GM19324 (cell line): ENCODE results near the gene PINK1.
A peak's percentile ranks its signal among the peaks of the same experiment; 100 is the strongest.

Experiments used
- ATAC-seq: cut with Tn5 transposase; IDR thresholded peaks from one replicate; pipeline ENCODE4 v1.9.1; 2021; ENCODE audit warnings: mild to moderate bottlenecking, moderate library complexity; ENCODE audit not compliant: unreplicated experiment, low FRiP score

The PINK1 gene

DNA sequence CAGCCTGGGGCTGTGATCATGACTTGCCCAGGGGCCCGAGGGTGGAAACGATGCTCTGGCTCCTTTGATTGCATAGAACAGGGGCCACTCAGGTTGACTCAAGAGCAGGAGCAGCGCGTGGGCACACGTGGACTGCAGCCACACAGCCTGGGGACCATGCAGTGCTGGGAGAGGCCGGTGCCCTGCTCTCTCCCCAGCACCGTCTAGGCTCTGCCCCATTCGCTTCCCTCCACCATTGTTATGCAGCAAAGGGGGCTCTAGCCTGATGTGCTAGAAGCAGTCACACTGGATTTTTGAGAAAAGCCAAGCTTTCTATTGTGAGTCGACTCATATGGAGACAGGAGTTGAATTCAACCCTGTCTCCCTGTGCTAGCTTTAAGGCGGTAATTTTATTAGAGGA is 8.7 kb downstream of the PINK1 start:
- ATAC-seq = no peak

DNA sequence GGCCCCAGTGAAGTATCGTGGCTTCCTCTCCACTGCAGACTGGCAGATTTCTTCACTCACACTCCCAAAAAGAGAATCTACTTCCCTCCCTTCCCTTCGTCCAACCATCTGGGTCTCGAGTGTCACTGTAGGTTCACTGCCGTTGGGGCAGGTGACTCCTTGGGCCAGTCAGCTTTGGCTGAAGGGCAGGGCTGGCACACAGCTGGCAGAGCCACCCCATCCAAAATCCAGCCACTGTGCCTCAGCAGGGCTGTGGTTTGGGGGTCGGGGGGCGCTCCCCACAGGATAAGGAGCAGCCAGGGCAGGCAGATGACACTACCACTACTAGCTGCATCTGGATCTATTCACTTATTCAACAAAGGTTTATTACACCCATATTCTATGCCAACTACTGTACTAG is 9.8 kb downstream of the PINK1 start:
- no peak for ATAC-seq

DNA sequence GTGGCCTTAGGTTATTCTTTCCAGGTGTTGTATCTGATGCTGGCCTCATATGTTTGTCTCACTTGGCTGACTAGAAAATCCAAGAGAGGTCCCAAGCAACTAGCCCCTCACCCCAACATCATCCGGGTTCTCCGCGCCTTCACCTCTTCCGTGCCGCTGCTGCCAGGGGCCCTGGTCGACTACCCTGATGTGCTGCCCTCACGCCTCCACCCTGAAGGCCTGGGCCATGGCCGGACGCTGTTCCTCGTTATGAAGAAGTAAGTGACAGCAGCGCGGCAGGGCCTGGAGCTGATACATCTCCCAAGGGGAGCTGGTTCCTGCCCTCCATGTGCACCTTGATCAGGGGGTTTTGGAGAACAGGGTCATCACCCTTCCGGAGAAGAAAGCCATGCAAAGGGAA is 11.2 kb downstream of the PINK1 start:
- ATAC-seq = no peak

DNA sequence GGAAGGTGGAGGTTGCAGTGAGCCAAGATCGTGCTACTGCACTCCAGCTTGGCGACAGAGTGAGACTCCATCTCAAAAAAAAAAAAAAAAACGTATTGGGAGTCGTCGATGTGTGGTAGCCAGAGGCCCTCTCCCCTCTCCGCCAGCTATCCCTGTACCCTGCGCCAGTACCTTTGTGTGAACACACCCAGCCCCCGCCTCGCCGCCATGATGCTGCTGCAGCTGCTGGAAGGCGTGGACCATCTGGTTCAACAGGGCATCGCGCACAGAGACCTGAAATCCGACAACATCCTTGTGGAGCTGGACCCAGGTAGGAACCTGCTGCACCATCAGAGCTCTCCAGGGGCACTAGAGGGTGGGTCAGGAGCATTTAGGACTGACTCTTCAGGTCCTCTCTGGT is 12.2 kb downstream of the PINK1 start:
- no peak for ATAC-seq

DNA sequence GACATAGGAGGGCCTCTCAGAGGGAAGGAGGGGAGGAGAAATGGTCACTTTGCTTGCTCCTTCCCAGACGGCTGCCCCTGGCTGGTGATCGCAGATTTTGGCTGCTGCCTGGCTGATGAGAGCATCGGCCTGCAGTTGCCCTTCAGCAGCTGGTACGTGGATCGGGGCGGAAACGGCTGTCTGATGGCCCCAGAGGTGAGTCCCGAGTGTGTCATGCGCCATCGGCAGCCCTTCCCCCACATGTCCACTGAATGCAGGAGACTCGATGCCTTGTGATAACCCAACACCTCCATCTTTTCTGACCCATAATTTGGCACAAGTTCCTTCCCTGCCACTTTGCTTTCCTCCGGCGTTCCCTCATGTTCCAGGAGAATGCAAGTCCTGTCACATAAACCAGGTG is 15.2 kb downstream of the PINK1 start:
- ATAC-seq = no peak

DNA sequence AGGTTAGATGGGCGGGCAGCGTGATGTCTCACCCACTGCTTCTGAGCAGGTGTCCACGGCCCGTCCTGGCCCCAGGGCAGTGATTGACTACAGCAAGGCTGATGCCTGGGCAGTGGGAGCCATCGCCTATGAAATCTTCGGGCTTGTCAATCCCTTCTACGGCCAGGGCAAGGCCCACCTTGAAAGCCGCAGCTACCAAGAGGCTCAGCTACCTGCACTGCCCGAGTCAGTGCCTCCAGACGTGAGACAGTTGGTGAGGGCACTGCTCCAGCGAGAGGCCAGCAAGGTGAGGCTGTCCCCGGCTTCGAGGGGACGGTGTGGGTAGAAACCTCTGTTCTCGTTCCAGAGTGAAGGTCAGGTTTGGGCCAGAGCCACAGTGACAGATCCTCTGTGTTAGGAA is 15.7 kb downstream of the PINK1 start:
- ATAC-seq = no peak

DNA sequence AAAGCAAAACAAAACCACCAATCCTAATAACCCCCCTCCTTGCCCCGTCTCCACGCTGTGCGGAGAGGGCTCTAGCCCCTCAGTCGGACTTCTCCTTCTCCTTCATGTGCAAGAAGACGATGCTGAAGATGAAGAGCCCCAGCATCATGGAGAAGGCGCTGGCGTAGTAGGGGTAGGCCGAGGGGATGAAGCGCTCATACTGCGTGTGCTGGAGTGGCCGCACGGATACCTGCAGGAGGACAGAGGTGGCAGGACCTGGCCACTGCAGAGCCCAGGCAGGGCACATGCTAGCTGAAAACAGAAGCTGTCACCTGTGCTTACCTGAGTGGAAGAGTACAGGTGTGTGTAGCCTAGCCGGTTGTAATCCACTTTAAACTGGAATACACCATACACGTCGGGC is 19.0 kb downstream of the PINK1 start:
- no peak for ATAC-seq

DNA sequence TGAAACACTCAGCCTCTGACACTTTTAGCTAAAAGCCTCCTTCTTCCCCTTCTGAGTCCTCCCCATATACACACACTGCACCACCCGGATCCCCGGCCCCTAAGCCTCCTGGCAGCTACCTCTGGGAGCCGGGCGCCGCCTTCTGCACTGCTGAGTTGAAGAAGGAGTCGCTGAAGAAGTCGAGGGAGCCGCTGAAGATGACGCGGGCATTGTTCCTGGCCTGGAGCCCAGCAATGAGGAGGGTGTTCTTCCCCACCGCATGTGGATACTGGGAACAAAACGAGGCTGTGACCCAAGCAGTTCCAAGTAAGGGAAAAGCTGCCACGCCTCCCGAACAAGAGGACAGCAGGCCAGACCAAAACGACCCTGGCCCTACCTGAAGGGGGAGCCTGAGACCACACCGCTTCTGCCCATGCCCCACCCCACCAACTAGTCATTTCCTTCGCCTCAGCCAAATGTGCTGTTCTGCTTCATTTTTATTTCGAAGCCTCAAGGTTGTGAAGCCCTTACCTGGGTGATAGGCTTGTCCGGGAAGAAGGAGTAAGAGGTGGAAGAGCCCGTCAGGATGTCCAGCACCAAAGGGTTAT is 20.9 kb downstream of the PINK1 start:
- ATAC-seq = no peak

DNA sequence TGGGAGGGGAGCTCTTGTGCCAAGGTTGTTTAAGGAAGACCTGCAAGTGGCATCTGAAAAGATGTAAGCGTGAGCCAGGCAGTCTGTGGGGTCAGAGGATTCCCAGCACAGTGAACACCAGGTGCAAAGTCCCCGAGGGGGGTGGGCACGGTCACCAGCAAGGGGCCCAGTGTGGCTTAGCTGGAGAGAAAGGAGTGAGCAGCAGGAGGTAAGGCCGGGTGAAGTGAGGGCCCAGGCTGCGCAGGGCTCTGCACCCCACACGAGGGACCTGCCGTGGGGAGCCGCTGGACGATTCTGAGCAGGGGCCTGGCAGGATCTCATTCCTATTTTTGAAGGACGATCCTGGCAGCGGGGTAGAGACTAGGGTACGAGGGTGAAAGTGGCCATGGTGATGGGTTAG is 23.8 kb downstream of the PINK1 start:
- ATAC-seq = no peak

DNA sequence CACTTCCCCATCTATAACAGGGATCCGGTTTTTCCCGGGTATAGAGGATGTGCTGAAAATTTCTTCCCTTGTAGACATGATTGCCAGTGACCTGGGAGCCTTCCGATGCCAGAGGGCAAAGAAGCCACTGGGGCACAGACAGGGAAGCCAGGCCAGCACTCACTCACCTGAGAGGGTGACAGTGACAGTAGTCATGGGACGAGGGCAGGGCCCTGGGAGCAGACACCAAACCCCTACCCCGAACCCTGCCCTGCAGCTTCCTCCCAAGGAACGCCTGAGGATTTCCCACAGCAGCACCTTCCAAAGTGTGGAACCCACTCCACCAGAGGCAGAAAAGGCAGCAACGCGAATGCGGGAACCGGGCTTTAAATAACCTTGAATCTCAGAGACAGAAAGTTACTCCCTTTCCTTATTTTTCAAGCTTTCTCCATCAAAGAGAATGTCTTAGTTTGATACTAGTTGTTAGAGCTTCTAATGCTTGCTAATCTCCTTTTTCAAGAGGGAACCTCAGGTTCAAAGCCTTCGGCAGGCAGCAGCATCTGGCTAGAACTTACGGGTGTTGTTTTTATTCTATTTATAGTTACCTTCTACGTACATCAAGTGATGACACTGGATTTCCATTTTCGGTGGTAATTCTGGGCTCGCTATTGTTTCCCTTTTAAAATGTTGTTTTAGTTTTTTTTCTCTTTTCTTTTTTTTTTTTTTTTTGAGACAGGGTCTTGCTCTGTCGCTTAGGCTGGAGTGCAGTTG is 25.1 kb downstream of the PINK1 start:
- ATAC-seq = no peak

DNA sequence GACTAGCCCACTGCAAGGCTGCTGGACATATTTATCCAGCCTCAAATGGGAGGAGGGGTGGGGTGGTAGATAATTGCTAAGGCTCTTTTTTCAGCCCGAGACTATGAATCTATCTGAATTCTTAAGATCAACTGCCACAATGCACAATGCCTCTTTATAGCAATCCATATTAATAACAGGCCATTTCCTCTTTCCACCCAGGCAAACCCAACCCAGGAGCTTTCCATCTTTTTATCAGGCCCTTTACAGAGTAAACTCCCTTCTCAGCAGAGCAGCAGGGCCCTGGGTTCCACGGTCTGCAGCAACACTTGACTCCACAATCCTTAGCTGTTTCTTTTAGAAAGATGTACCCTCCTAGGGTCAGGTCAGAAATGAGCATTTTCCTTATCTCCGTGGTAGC is 27.1 kb downstream of the PINK1 start:
- no peak for ATAC-seq

DNA sequence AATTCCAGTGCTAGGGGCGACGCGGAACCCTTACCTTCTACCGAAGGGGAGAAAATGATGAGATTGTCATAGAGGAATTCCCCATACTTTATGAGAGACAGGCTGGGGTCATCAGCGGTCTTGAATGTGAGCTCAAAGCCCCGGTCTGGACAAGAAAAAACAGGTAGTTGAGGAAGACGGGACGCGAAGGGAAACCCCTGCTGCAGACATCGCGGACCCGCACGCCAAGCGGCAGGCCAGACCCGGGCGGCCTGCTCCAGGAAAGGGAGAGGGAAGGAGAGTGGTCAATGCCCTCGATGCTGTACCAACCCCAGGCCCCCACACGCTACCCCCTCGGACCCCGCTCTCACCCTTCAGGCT is 27.6 kb downstream of the PINK1 start:
- ATAC-seq = no peak

DNA sequence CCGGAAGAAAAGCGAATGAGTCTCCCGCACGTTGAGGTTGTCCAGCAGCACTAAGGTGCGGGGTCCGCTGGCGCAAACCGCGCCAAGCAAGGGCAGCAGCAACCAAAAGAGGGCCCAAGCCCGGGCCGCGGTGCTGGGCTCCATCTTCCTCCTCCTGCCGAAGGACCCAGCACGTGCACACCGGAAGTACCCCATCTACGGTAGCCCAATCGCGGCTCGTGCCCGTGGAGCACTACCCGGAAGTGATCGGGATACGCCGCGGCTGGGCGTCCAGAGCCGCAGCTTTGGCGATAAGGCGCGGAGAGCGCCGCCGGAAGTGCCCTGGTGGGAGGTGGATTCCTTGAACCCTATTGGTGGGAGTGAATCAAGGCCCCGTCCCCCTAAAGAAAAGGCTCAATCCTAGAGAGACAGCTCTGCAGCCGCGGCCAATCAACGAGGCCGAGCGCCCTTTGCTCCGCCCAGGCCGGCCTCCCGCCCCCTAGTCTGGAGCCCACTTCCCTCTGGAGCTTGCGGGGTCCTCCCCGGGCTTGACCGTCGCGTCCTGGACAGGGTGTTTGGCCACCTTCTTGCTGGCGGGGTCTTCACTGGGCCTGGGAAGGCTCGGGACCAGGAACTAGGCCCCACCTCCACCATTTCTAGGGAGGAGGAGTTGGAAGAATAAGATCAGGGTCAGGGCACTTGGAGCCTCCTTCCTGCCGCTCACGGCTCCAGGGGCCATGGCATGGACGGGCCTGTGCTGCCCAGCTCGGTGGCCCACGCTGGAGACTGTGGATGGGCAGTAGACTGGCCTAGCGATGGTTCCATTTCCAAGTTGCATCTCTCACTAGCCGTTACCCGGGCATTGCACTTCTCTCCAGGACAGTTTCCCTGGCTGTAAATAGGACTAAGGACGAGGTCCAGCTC is 28.2 kb downstream of the PINK1 start, which contains the start of gene DDOST:
Gene DDOST, minus strand, starts transcription at position 163 of the 903 bp plus-strand sequence. Its CDS starts 19 bp downstream, at position 144.
- ATAC-seq = peak; percentile 96

DNA sequence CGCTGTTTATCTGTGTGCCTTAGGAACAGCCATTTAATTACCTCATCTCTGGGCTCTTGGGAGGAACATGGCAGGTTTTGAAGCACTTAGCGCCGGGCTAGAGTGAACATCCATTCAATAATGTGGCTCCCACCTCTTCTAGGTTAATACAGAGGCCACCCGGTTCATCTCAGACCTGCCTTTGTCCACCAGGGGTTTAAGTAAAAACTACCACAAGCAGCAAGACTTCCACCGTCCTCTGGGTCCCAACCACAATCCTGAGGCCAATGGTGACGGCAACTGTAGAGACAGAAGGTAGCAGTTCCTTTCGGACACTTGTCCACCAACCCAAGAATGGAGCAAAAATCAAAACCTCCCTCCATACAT is 28.8 kb downstream of the PINK1 start:
- ATAC-seq = no peak

DNA sequence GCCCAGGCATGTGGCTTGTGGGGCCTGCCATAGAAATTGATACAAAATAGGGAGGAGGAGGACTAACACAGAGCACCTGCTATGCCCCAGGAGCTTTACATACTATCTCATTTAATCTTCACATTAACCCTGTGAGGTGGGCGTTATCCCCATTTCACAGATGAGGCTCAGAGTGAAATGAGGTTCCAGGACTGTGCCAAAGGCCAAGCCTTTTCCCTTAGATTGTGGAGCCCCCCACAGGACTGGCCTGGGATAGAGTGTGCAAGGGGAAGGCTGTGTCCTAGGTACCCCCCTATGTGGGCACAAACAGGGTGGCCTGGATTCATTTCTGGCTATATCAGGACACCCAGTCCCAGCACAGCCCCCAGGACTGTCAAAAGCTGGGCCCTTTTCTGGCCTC is 30.1 kb downstream of the PINK1 start:
- no peak for ATAC-seq

DNA sequence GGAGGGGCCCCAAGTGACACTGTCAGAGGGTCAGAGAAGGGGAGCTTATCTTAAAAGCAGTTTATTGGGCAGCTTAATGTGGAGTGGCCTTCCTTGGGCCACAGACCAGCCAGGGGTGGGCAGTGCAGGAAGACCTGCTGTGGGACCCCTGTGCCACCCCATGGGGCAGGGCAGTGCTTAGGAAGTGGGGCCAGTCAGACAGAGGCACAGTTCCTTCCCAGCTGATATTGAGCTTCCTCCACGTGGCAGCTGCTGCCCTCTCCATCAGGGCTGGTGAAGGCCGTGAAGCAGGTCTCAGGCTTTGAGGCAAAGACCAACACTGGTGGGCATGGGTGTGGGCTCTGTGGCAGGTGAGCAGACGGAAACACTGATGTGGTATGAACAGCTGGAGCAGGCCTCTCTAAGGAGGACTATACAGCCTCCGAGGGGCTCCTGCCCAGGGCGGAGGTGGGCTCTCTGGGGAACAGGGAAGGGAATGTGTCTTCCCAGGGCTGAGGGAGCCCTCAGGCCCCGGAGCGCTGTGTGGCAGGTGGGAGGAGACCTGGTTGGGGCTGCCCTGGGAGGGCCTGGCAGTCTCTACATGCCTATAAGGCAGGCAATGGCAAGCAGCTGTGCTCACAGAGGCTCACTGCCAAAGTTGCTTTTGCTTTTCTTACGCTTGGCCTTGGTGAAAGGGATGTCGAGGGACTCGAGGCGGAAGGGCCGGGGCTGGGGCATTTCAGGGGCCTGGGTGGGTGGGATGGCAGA is 30.9 kb downstream of the PINK1 start:
- no peak for ATAC-seq

DNA sequence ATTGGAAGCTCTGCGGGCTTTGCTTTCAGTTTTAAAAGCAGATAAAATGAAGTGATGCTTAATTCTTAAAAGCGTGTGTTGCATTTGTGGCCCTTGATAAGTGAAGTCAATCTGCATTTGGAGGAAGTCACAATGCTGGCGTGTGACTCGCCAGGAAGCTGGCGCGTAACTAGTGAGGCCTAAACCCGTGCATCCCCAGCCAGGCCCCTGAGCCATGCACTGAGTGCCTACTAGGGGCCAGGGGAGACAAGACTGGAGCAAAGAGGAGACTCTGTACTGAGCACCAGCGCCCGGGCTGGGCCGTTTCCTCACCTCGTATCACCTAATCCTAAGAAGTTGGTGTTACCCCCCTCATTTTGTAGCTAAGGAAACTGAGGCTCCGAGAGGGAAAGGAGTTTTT is 32.5 kb downstream of the PINK1 start:
- ATAC-seq = no peak

DNA sequence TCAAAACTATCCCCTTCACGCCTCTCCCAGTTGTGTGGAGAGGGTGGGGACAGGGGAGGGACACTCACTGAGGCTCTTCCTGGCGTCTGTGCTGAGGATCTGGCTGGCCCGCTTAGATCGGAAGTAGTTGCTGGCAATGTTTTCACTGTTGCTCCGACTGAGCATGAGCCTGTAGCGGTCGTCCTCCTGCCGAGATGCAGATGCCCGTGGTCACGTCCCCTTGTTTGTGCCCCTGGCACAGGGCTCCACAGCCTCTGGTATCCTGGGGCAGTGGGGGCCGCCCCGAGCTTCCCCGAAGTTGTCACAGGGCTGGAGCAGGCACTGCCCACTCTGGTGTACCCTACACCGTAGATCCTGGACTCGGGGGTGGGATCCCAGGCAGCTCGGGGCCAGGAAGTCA is 32.9 kb downstream of the PINK1 start:
- no peak for ATAC-seq

DNA sequence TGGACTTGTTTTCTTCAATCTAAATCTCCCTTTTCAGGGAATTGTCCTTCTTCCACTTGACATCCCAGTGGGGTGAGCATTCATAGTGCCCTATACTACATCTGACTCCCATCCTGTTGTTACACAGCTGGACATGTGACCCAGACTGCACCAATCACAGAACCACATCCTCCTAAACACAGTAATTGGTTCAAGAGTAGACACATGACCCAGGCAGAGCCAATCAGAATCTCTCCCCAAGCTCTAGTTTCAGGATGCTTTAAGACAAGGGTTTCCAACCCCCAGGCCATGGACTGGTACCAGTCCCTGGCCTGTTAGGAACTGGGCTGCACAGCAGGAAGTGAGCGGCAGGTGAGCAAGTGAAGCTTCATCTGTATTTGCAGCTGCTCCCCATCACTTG is 33.5 kb downstream of the PINK1 start:
- no peak for ATAC-seq

DNA sequence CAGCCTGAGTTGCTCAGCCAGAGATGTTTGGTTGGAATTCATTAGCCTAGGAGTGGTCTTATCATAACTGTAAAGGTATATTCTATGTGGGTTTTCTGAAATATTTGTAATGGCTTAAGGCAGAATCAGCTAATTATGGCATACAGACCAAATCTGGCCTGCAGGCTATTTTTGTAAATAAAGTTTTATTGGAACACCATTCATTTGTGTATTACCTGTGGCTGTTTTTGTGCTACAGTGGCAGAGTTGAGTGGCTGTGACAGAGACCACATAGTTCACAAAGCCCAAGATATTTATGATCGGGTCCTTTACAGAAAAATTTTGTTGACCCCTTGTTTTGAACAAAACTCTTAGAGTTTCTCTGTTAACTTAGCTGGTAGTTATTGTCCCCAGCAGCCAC is 35.3 kb downstream of the PINK1 start:
- ATAC-seq = no peak

DNA sequence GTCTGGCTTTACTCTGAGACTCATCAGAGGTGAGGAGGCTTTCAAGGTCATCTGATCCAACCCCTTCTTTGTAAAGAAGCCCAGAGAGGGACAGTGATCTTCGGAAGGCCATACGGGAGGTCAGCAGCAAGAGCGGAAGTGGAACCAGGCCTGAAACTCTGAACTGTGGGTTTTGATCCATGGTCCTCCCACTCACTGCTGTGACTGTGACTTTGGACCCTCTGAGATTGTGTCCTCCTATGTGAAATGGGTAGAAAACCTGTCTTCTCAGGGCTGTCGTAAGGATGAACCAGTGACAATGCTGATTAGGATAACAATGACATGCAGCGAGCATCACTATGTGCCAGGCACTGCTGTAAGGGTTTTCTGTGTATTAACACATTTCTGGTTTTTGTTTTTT is 37.7 kb downstream of the PINK1 start:
- no peak for ATAC-seq
